Esophagus squamous epithelium (tissue), 4 donors: Measurements from ENCODE around the gene C1orf74.

ENCODE experiments used
- CTCF ChIP-seq, 6 experiments: fragments of 450-650 bp in 4 of 6; fragments of 200-600 bp in 2 of 6; sonication (generic) in 2 of 6; IDR thresholded peaks; one replicate each; pipeline ENCODE4 v1.5.1; 2016 to 2019; ENCODE audit warnings: antibody characterized with exemption in 6 of 6, mild to moderate bottlenecking in 4 of 6, moderate library complexity in 4 of 6
- POLR2A ChIP-seq, 4 donors: fragments of 450-650 bp; IDR thresholded peaks; one replicate each; pipeline ENCODE4 v1.6.1; 2017; ENCODE audit warnings: antibody characterized with exemption in 4 of 4, mild to moderate bottlenecking in 4 of 4, moderate library complexity in 3 of 4

- TF ChIP-seq CTCF (IDR thresholded peaks at IDR 0.05): no peak
- no peak for TF ChIP-seq POLR2A (IDR thresholded peaks at IDR 0.05)
These were observed 38.3 kb upstream of the C1orf74 start for GRCh38 chr1:209822706-209823105.
